HCT116 (cell line): Measurements from ENCODE around the gene TGFBI.

Experiments used
- EGR1 ChIP-seq: IDR thresholded peaks from 2 replicates; pipeline ENCODE4 v1.6.1; 2012; ENCODE audit warnings: low read depth
- ELF1 ChIP-seq: IDR thresholded peaks from 2 replicates; pipeline ENCODE4 v1.6.1; 2012; ENCODE audit warnings: low read depth, borderline replicate concordance
- EZH2 ChIP-seq: fragments of 200-600 bp; sonication (generic); IDR thresholded peaks from 2 replicates; pipeline ENCODE4 v1.6.1; 2017; ENCODE audit warnings: antibody characterized with exemption, mixed run types
- POLR2A ChIP-seq: IDR thresholded peaks from 2 replicates; pipeline ENCODE4 v1.7.0; 2011; ENCODE audit warnings: borderline replicate concordance; ENCODE audit not compliant: insufficient read depth, insufficient read length; ENCODE audit errors: extremely low read depth
- POLR2AphosphoS5 ChIP-seq: IDR thresholded peaks from 2 replicates; pipeline ENCODE4 v1.6.1; 2011; ENCODE audit warnings: mild to moderate bottlenecking, low read depth, low read length, moderate library complexity
- RAD21 ChIP-seq: IDR thresholded peaks from 2 replicates; pipeline ENCODE4 v1.6.1; 2012; ENCODE audit warnings: low read depth, mild to moderate bottlenecking
- SIN3A ChIP-seq: IDR thresholded peaks from 2 replicates; pipeline ENCODE4 v1.6.1; 2012; ENCODE audit warnings: low read depth
- SP1 ChIP-seq: IDR thresholded peaks from 2 replicates; pipeline ENCODE4 v1.6.1; 2012; ENCODE audit warnings: low read depth
- TF ChIP-seq, protein P1 (sequence below), 3 experiments: fragments of 200-600 bp in 1 of 3; sonication (generic) in 1 of 3; IDR thresholded peaks in 2 of 3; conservative IDR thresholded peaks in 1 of 3; 2 replicates each; pipeline ENCODE4 v1.5.1; 2012 to 2017; ENCODE audit warnings: low read depth in 2 of 3, low read length in 2 of 3, antibody characterized with exemption in 1 of 3, borderline replicate concordance in 1 of 3, control low read depth in 1 of 3, mild to moderate bottlenecking in 1 of 3, mixed read lengths in 1 of 3, mixed run types in 1 of 3, moderate library complexity in 1 of 3; ENCODE audit not compliant: insufficient read depth in 1 of 3
- TF ChIP-seq, protein P2 (sequence below): IDR thresholded peaks from 2 replicates; pipeline ENCODE4 v1.6.1; 2012
- TF ChIP-seq, protein P3 (sequence below): IDR thresholded peaks from 2 replicates; pipeline ENCODE4 v1.6.1; 2012; ENCODE audit warnings: low read depth
- TF ChIP-seq, protein P4 (sequence below): IDR thresholded peaks from 2 replicates; pipeline ENCODE4 v1.6.1; 2011; ENCODE audit warnings: mild to moderate bottlenecking, low read length, moderate library complexity; ENCODE audit not compliant: insufficient replicate concordance; ENCODE audit errors: extremely low read depth

DNA sequence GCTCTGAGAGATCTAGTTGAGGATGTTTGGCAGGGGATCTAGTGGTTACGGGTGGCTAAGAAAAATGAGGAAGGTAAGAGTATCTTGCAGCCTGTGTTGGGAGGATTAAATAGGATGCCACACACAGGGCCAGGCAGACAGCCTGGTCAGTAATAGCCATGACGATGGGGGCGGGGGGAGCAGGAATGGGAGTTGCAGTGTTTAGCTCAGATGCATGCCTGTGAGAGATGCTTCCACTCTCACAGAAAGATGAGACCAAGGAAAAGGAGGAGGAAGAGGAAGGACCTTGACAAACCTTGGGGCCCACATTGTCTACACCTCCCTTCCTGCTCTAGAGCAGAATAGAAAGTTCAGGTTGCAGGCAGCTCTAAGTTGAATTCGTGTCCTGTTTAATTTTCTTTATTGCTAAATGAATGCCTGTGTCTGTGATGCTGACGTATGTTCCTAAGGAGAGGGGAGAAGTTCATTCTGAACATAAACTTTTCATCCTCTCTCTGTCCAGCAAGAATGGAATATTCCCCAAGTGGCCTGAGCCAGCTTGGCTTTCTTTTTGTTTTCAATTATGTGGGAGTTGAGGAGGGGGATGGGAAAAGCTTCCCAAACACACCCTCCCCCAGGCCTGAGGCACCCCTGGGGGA is 28.7 kb downstream of the TGFBI start:
- TF ChIP-seq POLR2A (no peak), SIN3A (no peak), EGR1 (no peak), ELF1 (no peak), SP1 (no peak), RAD21 (no peak), EZH2 (no peak), POLR2AphosphoS5 (no peak)
- TF ChIP-seq, protein P1, sequence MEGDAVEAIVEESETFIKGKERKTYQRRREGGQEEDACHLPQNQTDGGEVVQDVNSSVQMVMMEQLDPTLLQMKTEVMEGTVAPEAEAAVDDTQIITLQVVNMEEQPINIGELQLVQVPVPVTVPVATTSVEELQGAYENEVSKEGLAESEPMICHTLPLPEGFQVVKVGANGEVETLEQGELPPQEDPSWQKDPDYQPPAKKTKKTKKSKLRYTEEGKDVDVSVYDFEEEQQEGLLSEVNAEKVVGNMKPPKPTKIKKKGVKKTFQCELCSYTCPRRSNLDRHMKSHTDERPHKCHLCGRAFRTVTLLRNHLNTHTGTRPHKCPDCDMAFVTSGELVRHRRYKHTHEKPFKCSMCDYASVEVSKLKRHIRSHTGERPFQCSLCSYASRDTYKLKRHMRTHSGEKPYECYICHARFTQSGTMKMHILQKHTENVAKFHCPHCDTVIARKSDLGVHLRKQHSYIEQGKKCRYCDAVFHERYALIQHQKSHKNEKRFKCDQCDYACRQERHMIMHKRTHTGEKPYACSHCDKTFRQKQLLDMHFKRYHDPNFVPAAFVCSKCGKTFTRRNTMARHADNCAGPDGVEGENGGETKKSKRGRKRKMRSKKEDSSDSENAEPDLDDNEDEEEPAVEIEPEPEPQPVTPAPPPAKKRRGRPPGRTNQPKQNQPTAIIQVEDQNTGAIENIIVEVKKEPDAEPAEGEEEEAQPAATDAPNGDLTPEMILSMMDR (IDR thresholded peaks at IDR 0.05 in 2 of 3, conservative IDR thresholded peaks at IDR 0.05 in 1 of 3; ENCODE audit: borderline replicate concordance in 1 of 3, insufficient read depth in 1 of 3, low read depth in 2 of 3, low read length in 2 of 3), result no peak
- TF ChIP-seq, protein P2, sequence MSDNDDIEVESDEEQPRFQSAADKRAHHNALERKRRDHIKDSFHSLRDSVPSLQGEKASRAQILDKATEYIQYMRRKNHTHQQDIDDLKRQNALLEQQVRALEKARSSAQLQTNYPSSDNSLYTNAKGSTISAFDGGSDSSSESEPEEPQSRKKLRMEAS, result no peak
- TF ChIP-seq, protein P3, sequence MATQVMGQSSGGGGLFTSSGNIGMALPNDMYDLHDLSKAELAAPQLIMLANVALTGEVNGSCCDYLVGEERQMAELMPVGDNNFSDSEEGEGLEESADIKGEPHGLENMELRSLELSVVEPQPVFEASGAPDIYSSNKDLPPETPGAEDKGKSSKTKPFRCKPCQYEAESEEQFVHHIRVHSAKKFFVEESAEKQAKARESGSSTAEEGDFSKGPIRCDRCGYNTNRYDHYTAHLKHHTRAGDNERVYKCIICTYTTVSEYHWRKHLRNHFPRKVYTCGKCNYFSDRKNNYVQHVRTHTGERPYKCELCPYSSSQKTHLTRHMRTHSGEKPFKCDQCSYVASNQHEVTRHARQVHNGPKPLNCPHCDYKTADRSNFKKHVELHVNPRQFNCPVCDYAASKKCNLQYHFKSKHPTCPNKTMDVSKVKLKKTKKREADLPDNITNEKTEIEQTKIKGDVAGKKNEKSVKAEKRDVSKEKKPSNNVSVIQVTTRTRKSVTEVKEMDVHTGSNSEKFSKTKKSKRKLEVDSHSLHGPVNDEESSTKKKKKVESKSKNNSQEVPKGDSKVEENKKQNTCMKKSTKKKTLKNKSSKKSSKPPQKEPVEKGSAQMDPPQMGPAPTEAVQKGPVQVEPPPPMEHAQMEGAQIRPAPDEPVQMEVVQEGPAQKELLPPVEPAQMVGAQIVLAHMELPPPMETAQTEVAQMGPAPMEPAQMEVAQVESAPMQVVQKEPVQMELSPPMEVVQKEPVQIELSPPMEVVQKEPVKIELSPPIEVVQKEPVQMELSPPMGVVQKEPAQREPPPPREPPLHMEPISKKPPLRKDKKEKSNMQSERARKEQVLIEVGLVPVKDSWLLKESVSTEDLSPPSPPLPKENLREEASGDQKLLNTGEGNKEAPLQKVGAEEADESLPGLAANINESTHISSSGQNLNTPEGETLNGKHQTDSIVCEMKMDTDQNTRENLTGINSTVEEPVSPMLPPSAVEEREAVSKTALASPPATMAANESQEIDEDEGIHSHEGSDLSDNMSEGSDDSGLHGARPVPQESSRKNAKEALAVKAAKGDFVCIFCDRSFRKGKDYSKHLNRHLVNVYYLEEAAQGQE, result no peak
- TF ChIP-seq, protein P4, sequence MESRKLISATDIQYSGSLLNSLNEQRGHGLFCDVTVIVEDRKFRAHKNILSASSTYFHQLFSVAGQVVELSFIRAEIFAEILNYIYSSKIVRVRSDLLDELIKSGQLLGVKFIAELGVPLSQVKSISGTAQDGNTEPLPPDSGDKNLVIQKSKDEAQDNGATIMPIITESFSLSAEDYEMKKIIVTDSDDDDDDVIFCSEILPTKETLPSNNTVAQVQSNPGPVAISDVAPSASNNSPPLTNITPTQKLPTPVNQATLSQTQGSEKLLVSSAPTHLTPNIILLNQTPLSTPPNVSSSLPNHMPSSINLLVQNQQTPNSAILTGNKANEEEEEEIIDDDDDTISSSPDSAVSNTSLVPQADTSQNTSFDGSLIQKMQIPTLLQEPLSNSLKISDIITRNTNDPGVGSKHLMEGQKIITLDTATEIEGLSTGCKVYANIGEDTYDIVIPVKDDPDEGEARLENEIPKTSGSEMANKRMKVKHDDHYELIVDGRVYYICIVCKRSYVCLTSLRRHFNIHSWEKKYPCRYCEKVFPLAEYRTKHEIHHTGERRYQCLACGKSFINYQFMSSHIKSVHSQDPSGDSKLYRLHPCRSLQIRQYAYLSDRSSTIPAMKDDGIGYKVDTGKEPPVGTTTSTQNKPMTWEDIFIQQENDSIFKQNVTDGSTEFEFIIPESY, result no peak
